Mucosa of stomach (tissue), 1 donor: ENCODE data around the gene PLEKHH3.
"Not testable (repeated sequence)": the region's sequence is repeated elsewhere in the genome, so short reads cannot be mapped to it uniquely, and the experiment has no call there.

Source experiments
- H3K27me3 ChIP-seq: one replicate; pipeline ENCODE4 v1.7.0; 2013; ENCODE audit warnings: mild to moderate bottlenecking, low read length; ENCODE audit not compliant: control insufficient read depth, insufficient read depth
- H3K36me3 ChIP-seq: one replicate; pipeline ENCODE4 v1.7.0; 2013; ENCODE audit warnings: low read length; ENCODE audit not compliant: control insufficient read depth, insufficient read depth
- H3K4me1 ChIP-seq: one replicate; pipeline ENCODE4 v1.7.0; 2013; ENCODE audit warnings: mild to moderate bottlenecking, low read length; ENCODE audit not compliant: control insufficient read depth, insufficient read depth
- H3K4me3 ChIP-seq: one replicate; pipeline ENCODE4 v1.7.0; 2013; ENCODE audit warnings: low read length
- H3K9ac ChIP-seq: one replicate; pipeline ENCODE4 v1.7.0; 2013; ENCODE audit warnings: mild to moderate bottlenecking, low read length, moderate library complexity
- H3K9me3 ChIP-seq: one replicate; pipeline ENCODE4 v1.7.0; 2013; ENCODE audit warnings: mild to moderate bottlenecking, low read length, moderate library complexity; ENCODE audit not compliant: control insufficient read depth
- donor health status: Pancreatic carcinoma.

The PLEKHH3 gene

GRCh38 chr17:42632949-42633444, 43.8 kb downstream of the PLEKHH3 start:
- H3K9ac ChIP-seq = peak overlapping the region; percentile 66
- H3K4me1 ChIP-seq = peaks cover 20% of the 10 kb centered on the region
- H3K9me3 ChIP-seq = no peaks in the 10 kb centered on the region
- H3K4me3 ChIP-seq = peak overlapping the region; percentile 6
- no peaks in the 10 kb centered on the region for H3K36me3 ChIP-seq
- no peaks in the 10 kb centered on the region for H3K27me3 ChIP-seq

- no peaks in the 10 kb centered on the region for H3K9me3 ChIP-seq
- H3K9ac ChIP-seq = peak overlapping the region; percentile 12
- peak overlapping the region; percentile 0 for H3K4me3 ChIP-seq
- H3K27me3 ChIP-seq = no peaks in the 10 kb centered on the region
- H3K4me1 ChIP-seq = peaks cover 36% of the 10 kb centered on the region
- no peaks in the 10 kb centered on the region for H3K36me3 ChIP-seq
Measured at GRCh38 chr17:42629411-42630009, 47.3 kb downstream of the PLEKHH3 start.

DNA sequence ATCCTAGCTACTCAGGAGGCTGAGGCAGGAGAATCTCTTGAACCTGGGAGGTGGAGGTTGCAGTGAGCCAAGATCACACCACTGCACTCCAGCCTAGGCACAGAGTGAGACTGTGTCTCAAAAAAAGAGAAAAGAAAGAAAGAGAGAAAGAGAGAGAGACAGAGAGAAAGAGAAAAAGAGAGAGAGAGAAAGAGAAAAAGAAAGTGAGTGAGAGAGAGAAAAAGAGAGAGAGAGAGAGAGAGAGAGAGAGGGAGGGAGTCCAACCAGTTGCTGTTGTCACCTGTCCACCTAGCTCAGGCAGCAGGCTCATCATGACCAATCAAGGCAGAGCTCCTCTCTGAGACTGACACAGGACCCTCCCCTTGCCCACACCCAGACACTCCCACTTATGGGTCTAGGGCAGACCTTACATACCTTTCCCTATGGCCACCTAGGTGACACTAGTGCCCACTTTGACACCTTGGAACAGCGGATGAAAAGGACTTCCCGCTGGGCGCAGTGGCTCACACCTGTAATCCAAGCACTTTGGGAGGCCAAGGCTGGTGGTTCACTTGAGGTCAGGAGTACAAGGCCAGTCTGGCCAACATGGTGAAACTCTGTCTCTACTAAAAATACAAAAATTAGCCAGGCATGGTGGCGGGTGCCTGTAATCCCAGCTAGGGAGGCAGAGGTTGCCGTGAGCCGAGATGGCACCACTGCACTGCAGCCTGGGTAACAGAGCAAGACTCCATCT, 49.6 kb downstream of the PLEKHH3 start:
- H3K9me3 ChIP-seq, H3K36me3 ChIP-seq, H3K4me3 ChIP-seq, H3K27me3 ChIP-seq, H3K9ac ChIP-seq: not testable (repeated sequence)
- peaks cover 33% of the 10 kb centered on the region for H3K4me1 ChIP-seq

- no peaks in the 10 kb centered on the region for H3K27me3 ChIP-seq
- H3K9ac ChIP-seq = no peak overlapping the region
- H3K36me3 ChIP-seq = no peaks in the 10 kb centered on the region
- H3K4me1 ChIP-seq = peaks cover 42% of the 10 kb centered on the region
- no peaks in the 10 kb centered on the region for H3K9me3 ChIP-seq
- H3K4me3 ChIP-seq = no peak overlapping the region
Measured at GRCh38 chr17:42623732-42624596, 52.8 kb downstream of the PLEKHH3 start.

GRCh38 chr17:42623271-42623670, 53.5 kb downstream of the PLEKHH3 start:
- no peaks in the 10 kb centered on the region for H3K27me3 ChIP-seq
- no peak overlapping the region for H3K9ac ChIP-seq
- H3K9me3 ChIP-seq = no peaks in the 10 kb centered on the region
- peaks cover 46% of the 10 kb centered on the region for H3K4me1 ChIP-seq
- H3K36me3 ChIP-seq = no peaks in the 10 kb centered on the region
- no peak overlapping the region for H3K4me3 ChIP-seq

- H3K27me3 ChIP-seq, H3K9me3 ChIP-seq, H3K9ac ChIP-seq, H3K4me3 ChIP-seq, H3K36me3 ChIP-seq: not testable (repeated sequence)
- peaks cover 45% of the 10 kb centered on the region for H3K4me1 ChIP-seq
Measured at GRCh38 chr17:42621987-42622386, 54.8 kb downstream of the PLEKHH3 start.

DNA sequence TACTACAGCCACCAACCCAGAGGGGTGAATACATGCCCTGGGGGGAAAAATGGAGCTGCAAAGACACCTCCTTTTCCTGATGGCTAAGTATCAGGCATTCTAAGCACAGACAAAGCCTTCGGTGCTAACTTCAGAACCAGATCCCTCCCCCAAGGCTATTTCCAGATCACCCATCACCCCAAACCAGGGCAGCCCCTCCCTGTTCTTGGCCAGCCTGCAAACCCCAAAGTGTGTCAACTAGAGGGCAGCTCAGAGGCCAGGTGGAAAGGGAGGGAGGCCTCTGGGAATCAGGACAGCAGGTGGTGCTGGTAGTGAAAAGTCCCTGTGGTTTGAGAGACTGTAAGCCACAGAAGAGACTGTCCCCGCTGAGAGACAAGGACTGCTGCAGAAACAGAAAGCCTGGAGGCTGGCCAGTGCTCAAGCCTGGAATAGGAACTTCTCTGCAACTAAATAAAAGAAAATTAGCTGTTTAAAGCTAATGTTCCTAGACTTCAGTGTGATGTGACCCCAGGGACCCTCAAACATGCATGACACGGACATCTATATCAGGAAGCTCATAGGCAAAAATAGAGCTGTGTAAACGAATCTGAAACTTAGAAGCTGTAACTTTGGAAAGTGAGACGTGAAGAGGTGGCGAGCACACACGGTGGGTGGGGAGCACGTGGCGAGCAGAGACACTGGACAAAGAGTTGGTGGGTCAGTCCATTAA, 58.2 kb downstream of the PLEKHH3 start:
- Histone ChIP-seq H3K36me3 (peaks cover 9% of the 10 kb centered on the region), H3K4me3 (no peak overlapping the region), H3K27me3 (no peaks in the 10 kb centered on the region), H3K9ac (peak overlapping the region; percentile 2), H3K4me1 (peaks cover 30% of the 10 kb centered on the region), H3K9me3 (no peaks in the 10 kb centered on the region)

GRCh38 chr17:42617956-42618431, 58.8 kb downstream of the PLEKHH3 start:
- peaks cover 26% of the 10 kb centered on the region for H3K4me1 ChIP-seq
- no peak overlapping the region for H3K9ac ChIP-seq
- peaks cover 9% of the 10 kb centered on the region for H3K36me3 ChIP-seq
- H3K4me3 ChIP-seq = no peak overlapping the region
- H3K27me3 ChIP-seq = no peaks in the 10 kb centered on the region
- H3K9me3 ChIP-seq = no peaks in the 10 kb centered on the region
